IMR-90 (cell line): ENCODE measurements around the gene NR6A1. TPM values are rescaled to one million over a fixed set of nuclear protein-coding genes. Genes with fewer than 3 reads are reported as not detected.

Source experiments
- ATAC-seq: fragments of 200-7000 bp; cut with Tn5 transposase; 2 replicates; pipeline ENCODE4 v1.9.1; 2020; ENCODE audit warnings: low read depth, mild to moderate bottlenecking, moderate library complexity
- BruUV-seq: library from RNA; stranded (reverse); fragments of 400-500 nt; replicated peaks from 2 replicates; lab custom pipeline; 2021; lab: Mats Ljungman, UMichigan
- CTCF ChIA-PET: fragments of 300-600 bp; formaldehyde crosslinking; extraction: SDS; loops from one replicate; lab custom pipeline; 2021; ENCODE audit warnings: antibody characterized with exemption; lab: Yijun Ruan, JAX
- POLR2A ChIA-PET: fragments of 300-600 bp; sonication (Branson Sonifier 250); formaldehyde crosslinking; loops from one replicate; lab custom pipeline; 2022; ENCODE audit warnings: antibody characterized with exemption; ENCODE audit not compliant: unreplicated experiment; lab: Charles Lee
- DNase-seq: peaks from one replicate; pipeline ENCODE4 v3.0.0; 2013
- H2AFZ ChIP-seq: replicated peaks from 2 replicates; pipeline ENCODE3; 2013; ENCODE audit warnings: low read length, mild to moderate bottlenecking; ENCODE audit not compliant: poor library complexity
- H2AK5ac ChIP-seq: 2 replicates; pipeline ENCODE4 v1.6.1; 2013; ENCODE audit warnings: low read depth, low read length, inconsistent platforms
- H2AK9ac ChIP-seq: replicated peaks from 2 replicates; pipeline ENCODE3; 2013; ENCODE audit warnings: mild to moderate bottlenecking, low read depth, low read length, moderate library complexity; ENCODE audit not compliant: poor library complexity
- H2BK120ac ChIP-seq: 2 replicates; pipeline ENCODE4 v1.6.1; 2013; ENCODE audit warnings: low read depth, low read length, inconsistent platforms
- H2BK15ac ChIP-seq: 3 replicates; pipeline ENCODE4 v1.6.1; 2013; ENCODE audit warnings: low read depth, low read length, inconsistent platforms
- H2BK20ac ChIP-seq: 2 replicates; pipeline ENCODE4 v1.6.1; 2013; ENCODE audit warnings: low read depth, mild to moderate bottlenecking, inconsistent platforms, low read length, moderate library complexity
- H2BK5ac ChIP-seq: 2 replicates; pipeline ENCODE4 v1.6.1; 2013; ENCODE audit warnings: mild to moderate bottlenecking, low read depth, low read length, inconsistent platforms; ENCODE audit not compliant: poor library complexity, severe bottlenecking
- H3K14ac ChIP-seq: replicated peaks from 2 replicates; pipeline ENCODE4 v1.6.1; 2013; ENCODE audit warnings: low read depth, low read length, inconsistent platforms
- H3K18ac ChIP-seq: 2 replicates; pipeline ENCODE4 v1.6.1; 2013; ENCODE audit warnings: low read depth, low read length, control low read depth
- H3K23ac ChIP-seq: 2 replicates; pipeline ENCODE4 v1.6.1; 2013; ENCODE audit warnings: low read depth, low read length, inconsistent platforms
- H3K27ac ChIP-seq: 2 replicates; pipeline ENCODE4 v1.5.1; 2013; ENCODE audit warnings: mild to moderate bottlenecking, control low read depth, low read length; ENCODE audit not compliant: insufficient read depth
- H3K27me3 ChIP-seq: 2 replicates; pipeline ENCODE4 v1.6.1; 2013; ENCODE audit warnings: low read length; ENCODE audit not compliant: control insufficient read depth, insufficient read depth
- H3K36me3 ChIP-seq: 2 replicates; pipeline ENCODE4 v1.6.1; 2013; ENCODE audit warnings: low read length, mixed read lengths; ENCODE audit not compliant: control insufficient read depth, insufficient read depth
- H3K4ac ChIP-seq: 2 replicates; pipeline ENCODE4 v1.6.1; 2013; ENCODE audit warnings: low read depth, low read length, inconsistent platforms
- H3K4me1 ChIP-seq: 2 replicates; pipeline ENCODE4 v1.6.1; 2013; ENCODE audit warnings: low read length, mixed read lengths; ENCODE audit not compliant: control insufficient read depth, insufficient read depth
- H3K4me2 ChIP-seq: 2 replicates; pipeline ENCODE4 v1.6.1; 2013; ENCODE audit warnings: low read depth, mild to moderate bottlenecking, control low read depth, low read length, moderate library complexity
- H3K4me3 ChIP-seq: 2 replicates; pipeline ENCODE4 v1.5.1; 2013; ENCODE audit warnings: low read depth, mild to moderate bottlenecking, control low read depth, low read length, moderate library complexity; ENCODE audit not compliant: insufficient read depth
- H3K56ac ChIP-seq: 2 replicates; pipeline ENCODE4 v1.6.1; 2013; ENCODE audit warnings: low read length, inconsistent platforms; ENCODE audit not compliant: insufficient read depth; ENCODE audit errors: extremely low read depth
- H3K79me1 ChIP-seq, 2 experiments: 2 replicates each; pipeline ENCODE4 v1.6.1; 2013; ENCODE audit warnings: low read length in 2 of 2, inconsistent platforms in 1 of 2, low read depth in 1 of 2
- H3K9ac ChIP-seq: 2 replicates; pipeline ENCODE4 v1.6.1; 2013; ENCODE audit warnings: low read depth, low read length, control low read depth
- H3K9me1 ChIP-seq: 2 replicates; pipeline ENCODE4 v1.6.1; 2013; ENCODE audit warnings: low read length, inconsistent platforms; ENCODE audit not compliant: insufficient read depth
- H3K9me3 ChIP-seq: 2 replicates; pipeline ENCODE4 v1.6.1; 2013; ENCODE audit warnings: low read length; ENCODE audit not compliant: control insufficient read depth, insufficient read depth
- H4K20me1 ChIP-seq: 2 replicates; pipeline ENCODE4 v1.6.1; 2013; ENCODE audit warnings: low read length, inconsistent platforms; ENCODE audit not compliant: insufficient read depth
- H4K5ac ChIP-seq: 2 replicates; pipeline ENCODE4 v1.6.1; 2013; ENCODE audit warnings: mild to moderate bottlenecking, low read depth, low read length, control low read depth
- H4K8ac ChIP-seq, 2 experiments: 2 replicates each; pipeline ENCODE4 v1.6.1; 2013; ENCODE audit warnings: low read depth in 2 of 2, low read length in 2 of 2, control low read depth in 1 of 2, inconsistent platforms in 1 of 2
- H4K91ac ChIP-seq: 2 replicates; pipeline ENCODE4 v1.6.1; 2013; ENCODE audit warnings: low read depth, low read length, inconsistent platforms; ENCODE audit not compliant: insufficient read depth
- BHLHE40 ChIP-seq: fragments of 150-350 bp; IDR thresholded peaks from 2 replicates; pipeline ENCODE4 v1.6.1; 2016; ENCODE audit warnings: mild to moderate bottlenecking, low read depth, low read length
- CEBPB ChIP-seq: IDR thresholded peaks from 2 replicates; pipeline ENCODE4 v1.6.1; 2012; ENCODE audit warnings: low read depth, low read length, improper control_type of control experiment
- CHD1 ChIP-seq: IDR thresholded peaks from 2 replicates; pipeline ENCODE4 v1.6.1; 2012; ENCODE audit warnings: low read depth, low read length, improper control_type of control experiment
- FOS ChIP-seq: fragments of 150-350 bp; IDR thresholded peaks from 2 replicates; pipeline ENCODE4 v1.6.1; 2016; ENCODE audit warnings: low read depth, low read length
- MAFK ChIP-seq: IDR thresholded peaks from 2 replicates; pipeline ENCODE4 v1.6.1; 2012; ENCODE audit warnings: low read depth, low read length, improper control_type of control experiment
- MAZ ChIP-seq: IDR thresholded peaks from 2 replicates; pipeline ENCODE4 v1.6.1; 2012; ENCODE audit warnings: low read depth, mild to moderate bottlenecking, low read length, improper control_type of control experiment, moderate library complexity, borderline replicate concordance
- NFE2L2 ChIP-seq: fragments of 150-350 bp; IDR thresholded peaks from 2 replicates; pipeline ENCODE4 v1.6.1; 2016; ENCODE audit warnings: low read depth, mild to moderate bottlenecking, low read length
- POLR2A ChIP-seq: IDR thresholded peaks from 2 replicates; pipeline ENCODE4 v1.6.1; 2012; ENCODE audit warnings: mild to moderate bottlenecking, low read depth, low read length
- RAD21 ChIP-seq: IDR thresholded peaks from 2 replicates; pipeline ENCODE4 v1.6.1; 2012; ENCODE audit warnings: low read length, improper control_type of control experiment
- RCOR1 ChIP-seq: IDR thresholded peaks from 2 replicates; pipeline ENCODE4 v1.6.1; 2012; ENCODE audit warnings: mild to moderate bottlenecking, low read length, improper control_type of control experiment; ENCODE audit not compliant: insufficient replicate concordance
- RFX5 ChIP-seq: IDR thresholded peaks from 2 replicates; pipeline ENCODE4 v1.8.0; 2012; ENCODE audit warnings: low read depth, mild to moderate bottlenecking, low read length, moderate library complexity
- SMC3 ChIP-seq: fragments of 150-350 bp; IDR thresholded peaks from 2 replicates; pipeline ENCODE4 v1.6.1; 2016; ENCODE audit warnings: low read depth, mild to moderate bottlenecking, antibody characterized with exemption, low read length, moderate library complexity
- WGBS, 2 experiments: methylation state at CpG; one replicate each; pipeline versions ENCODE4 v1.1.5 to v1.1.7; 2013; ENCODE audit warnings: missing lambda C conversion rate in 2 of 2; ENCODE audit not compliant: insufficient read length in 1 of 2; ENCODE audit errors: extremely low coverage in 2 of 2; 5-methylcytosine and 5-hydroxymethylcytosine counted together
- dilution Hi-C: fragments of 300-500 bp; cut with HindIII; formaldehyde crosslinking; loops from one replicate; pipeline ENCODE4 v1.14.3; 2018; ENCODE audit warnings: low sequenced_read_pairs; ENCODE audit not compliant: unreplicated experiment
- in situ Hi-C: fragments of 300-500 bp; cut with MboI; formaldehyde crosslinking; loops from 3 replicates; pipeline ENCODE4 v1.14.3; 2019; ENCODE audit warnings: low sequenced_read_pairs, inconsistent platforms, mixed read lengths
- intact Hi-C: fragments of 100-400 bp; cut with micrococcal nuclease; formaldehyde crosslinking; loops from 2 replicates; pipeline ENCODE4 v1.10.0; 2022
- polyA plus RNA-seq, 3 experiments: library from polyadenylated mRNA; depleted of rRNA; stranded (reverse); fragments of >200 nt; gene quantifications; 2 replicates each; pipeline ENCODE4 v1.2.3, GENCODE V29; 2012; ENCODE audit warnings: low replicate concordance in 1 of 3
- total RNA-seq: library from RNA; depleted of rRNA; stranded (reverse); fragments of >200 nt; gene quantifications from 2 replicates; pipeline ENCODE4 v1.2.3, GENCODE V29; 2012
- TF ChIP-seq, protein P1 (sequence below): fragments of 150-350 bp; IDR thresholded peaks from 2 replicates; pipeline ENCODE4 v1.6.1; 2016; ENCODE audit warnings: low read depth, mild to moderate bottlenecking, low read length, moderate library complexity, borderline replicate concordance
- TF ChIP-seq, protein P2 (sequence below): conservative IDR thresholded peaks from 2 replicates; pipeline ENCODE4 v1.5.1; 2012; ENCODE audit warnings: mild to moderate bottlenecking, low read depth, low read length, improper control_type of control experiment
- TF ChIP-seq, protein P3 (sequence below): fragments of 150-350 bp; IDR thresholded peaks from 2 replicates; pipeline ENCODE4 v1.6.1; 2017; ENCODE audit warnings: mild to moderate bottlenecking, antibody characterized with exemption, low read length, low read depth

NR6A1 gene
- total and polyA plus RNA-seq, 2 of the 4 experiments (the other 2 are of a cell fraction) = 0.14 to 0.36 TPM

DNA sequence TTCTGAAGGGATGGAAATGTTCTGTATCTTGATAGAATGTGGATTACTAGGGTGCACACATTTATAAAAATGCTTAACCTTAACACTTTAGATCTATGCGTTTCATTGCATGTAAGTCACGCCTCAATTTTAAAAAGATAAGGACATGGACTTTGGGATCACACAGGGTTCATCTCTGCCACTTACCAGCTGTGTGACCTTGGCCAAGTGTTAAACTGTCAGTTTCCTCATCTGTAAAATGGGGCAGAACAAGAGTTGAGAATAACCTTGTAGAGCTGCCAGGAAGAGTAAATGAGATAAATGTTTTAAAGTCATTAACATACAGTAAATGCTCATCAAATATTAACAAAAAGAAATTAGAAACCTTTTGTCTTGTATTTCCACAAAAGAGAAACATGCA, 53.5 kb downstream of the NR6A1 start:
- no peak for DNase-seq
- Histone ChIP-seq H4K8ac (no peak overlapping the region), H3K9ac (no peak overlapping the region), H3K36me3 (no peaks in the 10 kb centered on the region), H3K9me3 (no peaks in the 10 kb centered on the region), H3K14ac (no peak overlapping the region), H2BK5ac (no peak overlapping the region), H2BK120ac (no peak overlapping the region), H2AK5ac (no peak overlapping the region), H3K27ac (no peak overlapping the region), H3K4me2 (no peak overlapping the region), H2AK9ac (no peak overlapping the region), H3K27me3 (no peaks in the 10 kb centered on the region), H4K91ac (no peak overlapping the region), H3K79me1 (no peaks in the 10 kb centered on the region), H2BK15ac (no peak overlapping the region), H4K20me1 (peaks cover 4% of the 10 kb centered on the region; the same call in 1 of the 2 replicates), H2AFZ (no peak overlapping the region), H3K4ac (no peak overlapping the region), H3K4me1 (peaks cover 8% of the 10 kb centered on the region), H3K18ac (no peak overlapping the region), H3K4me3 (no peak overlapping the region), H4K5ac (no peak overlapping the region), H2BK20ac (no peak overlapping the region), H3K56ac (no peak overlapping the region), H3K9me1 (peaks cover 7% of the 10 kb centered on the region), H3K23ac (no peak overlapping the region)
- in situ Hi-C loops = loop anchor here (25.0 kb wide), 1 partner anchor 305 kb away; the partner anchor contains the start of gene PSMB7
- TF ChIP-seq, protein P1, sequence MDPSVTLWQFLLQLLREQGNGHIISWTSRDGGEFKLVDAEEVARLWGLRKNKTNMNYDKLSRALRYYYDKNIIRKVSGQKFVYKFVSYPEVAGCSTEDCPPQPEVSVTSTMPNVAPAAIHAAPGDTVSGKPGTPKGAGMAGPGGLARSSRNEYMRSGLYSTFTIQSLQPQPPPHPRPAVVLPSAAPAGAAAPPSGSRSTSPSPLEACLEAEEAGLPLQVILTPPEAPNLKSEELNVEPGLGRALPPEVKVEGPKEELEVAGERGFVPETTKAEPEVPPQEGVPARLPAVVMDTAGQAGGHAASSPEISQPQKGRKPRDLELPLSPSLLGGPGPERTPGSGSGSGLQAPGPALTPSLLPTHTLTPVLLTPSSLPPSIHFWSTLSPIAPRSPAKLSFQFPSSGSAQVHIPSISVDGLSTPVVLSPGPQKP = no peak
- TF ChIP-seq BHLHE40 = no peak
- no peak for TF ChIP-seq MAZ
- no peak for TF ChIP-seq MAFK
- TF ChIP-seq, protein P2, sequence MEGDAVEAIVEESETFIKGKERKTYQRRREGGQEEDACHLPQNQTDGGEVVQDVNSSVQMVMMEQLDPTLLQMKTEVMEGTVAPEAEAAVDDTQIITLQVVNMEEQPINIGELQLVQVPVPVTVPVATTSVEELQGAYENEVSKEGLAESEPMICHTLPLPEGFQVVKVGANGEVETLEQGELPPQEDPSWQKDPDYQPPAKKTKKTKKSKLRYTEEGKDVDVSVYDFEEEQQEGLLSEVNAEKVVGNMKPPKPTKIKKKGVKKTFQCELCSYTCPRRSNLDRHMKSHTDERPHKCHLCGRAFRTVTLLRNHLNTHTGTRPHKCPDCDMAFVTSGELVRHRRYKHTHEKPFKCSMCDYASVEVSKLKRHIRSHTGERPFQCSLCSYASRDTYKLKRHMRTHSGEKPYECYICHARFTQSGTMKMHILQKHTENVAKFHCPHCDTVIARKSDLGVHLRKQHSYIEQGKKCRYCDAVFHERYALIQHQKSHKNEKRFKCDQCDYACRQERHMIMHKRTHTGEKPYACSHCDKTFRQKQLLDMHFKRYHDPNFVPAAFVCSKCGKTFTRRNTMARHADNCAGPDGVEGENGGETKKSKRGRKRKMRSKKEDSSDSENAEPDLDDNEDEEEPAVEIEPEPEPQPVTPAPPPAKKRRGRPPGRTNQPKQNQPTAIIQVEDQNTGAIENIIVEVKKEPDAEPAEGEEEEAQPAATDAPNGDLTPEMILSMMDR = no peak
- TF ChIP-seq FOS = no peak
- no peak for TF ChIP-seq CHD1
- no peak for TF ChIP-seq RAD21
- no peak for TF ChIP-seq NFE2L2
- no peak for TF ChIP-seq SMC3
- TF ChIP-seq RCOR1 = no peak
- TF ChIP-seq RFX5 = no peak
- no peak for TF ChIP-seq POLR2A
- TF ChIP-seq CEBPB = no peak
- TF ChIP-seq, protein P3, sequence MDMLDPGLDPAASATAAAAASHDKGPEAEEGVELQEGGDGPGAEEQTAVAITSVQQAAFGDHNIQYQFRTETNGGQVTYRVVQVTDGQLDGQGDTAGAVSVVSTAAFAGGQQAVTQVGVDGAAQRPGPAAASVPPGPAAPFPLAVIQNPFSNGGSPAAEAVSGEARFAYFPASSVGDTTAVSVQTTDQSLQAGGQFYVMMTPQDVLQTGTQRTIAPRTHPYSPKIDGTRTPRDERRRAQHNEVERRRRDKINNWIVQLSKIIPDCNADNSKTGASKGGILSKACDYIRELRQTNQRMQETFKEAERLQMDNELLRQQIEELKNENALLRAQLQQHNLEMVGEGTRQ = no peak
- intact Hi-C loops = no loop called here
- ChIA-PET CTCF (interaction anchor here (0.6 kb wide), 1 partner anchor 56 kb away, joined by 4 read pairs; no protein-coding TSS in a partner anchor), POLR2A (no interaction called here)
- dilution Hi-C loops = no loop called here
- WGBS, 2 experiments = no CpG with 5 or more reads among the region's 2 CpGs
- no TSS peak for BruUV-seq
- ATAC-seq = no peak
